ENCODE data around the gene ADCY10. TPM values are rescaled to one million over a fixed set of nuclear protein-coding genes. Genes with fewer than 3 reads are reported as not detected.

Gene ADCY10
- polyA plus RNA-seq, 3 donors: 0.09 TPM; not detected in 2

DNA sequence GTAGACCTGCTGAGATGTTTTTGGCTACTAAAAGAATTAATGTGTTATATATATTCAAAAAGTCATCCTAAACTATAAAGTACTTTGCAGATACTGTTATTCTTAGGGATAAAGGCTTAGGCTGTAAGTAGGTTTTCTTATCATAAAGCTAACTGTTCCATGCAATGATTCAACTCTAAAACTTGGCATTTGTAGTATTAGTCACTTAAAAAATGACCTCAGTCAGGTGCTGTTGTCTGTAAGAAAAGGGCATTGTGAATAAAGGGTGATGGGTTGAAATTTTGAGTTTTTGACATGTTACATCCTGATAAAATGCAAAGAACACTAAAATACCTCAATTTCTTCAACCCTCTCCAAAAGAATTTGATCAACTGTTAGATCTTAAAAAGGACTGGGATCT, 32.9 kb downstream of the ADCY10 start:
- H3K36me3 Mint-ChIP-seq: no peaks in the 10 kb centered on the region
- Histone ChIP-seq H3K9ac (ENCODE audit: insufficient read depth, low read length, poor library complexity, severe bottlenecking) (no peak overlapping the region), H3K4me2 (replicated peaks; ENCODE audit: extremely low read depth, low read length, poor library complexity, severe bottlenecking) (no peak overlapping the region), H3K4me3 (replicated peaks in 1 of 3; ENCODE audit: low read depth in 2 of 3, low read length in 3 of 3) (no peak overlapping the region), H2AFZ (ENCODE audit: insufficient read depth, low read depth, low read length, poor library complexity, severe bottlenecking) (no peak overlapping the region), H3K27me3 (ENCODE audit: control insufficient read depth in 2 of 2, insufficient read depth in 2 of 2, low read length in 2 of 2) (no peaks in the 10 kb centered on the region), H3K9me3 (replicated peaks in 1 of 2; ENCODE audit: control insufficient read depth in 1 of 2, insufficient read depth in 1 of 2, low read length in 2 of 2) (no peaks in the 10 kb centered on the region), H4K20me1 (ENCODE audit: insufficient read depth, low read length) (no peaks in the 10 kb centered on the region), H3K79me2 (ENCODE audit: insufficient read depth, low read length) (no peaks in the 10 kb centered on the region), H3K27ac (ENCODE audit: low read depth in 1 of 2, low read length in 2 of 2) (no peak overlapping the region), H3K4me1 (ENCODE audit: control insufficient read depth in 1 of 2, insufficient read depth in 2 of 2, low read length in 2 of 2) (no peaks in the 10 kb centered on the region), H3K36me3 (replicated peaks in 1 of 2; ENCODE audit: control insufficient read depth in 1 of 2, insufficient read depth in 2 of 2, low read length in 2 of 2) (no peaks in the 10 kb centered on the region)
- no peak for TF ChIP-seq CTCF (IDR thresholded peaks at IDR 0.05)
- H3K4me3 Mint-ChIP-seq: no peak overlapping the region
- no peaks in the 10 kb centered on the region for H3K4me1 Mint-ChIP-seq
- no peak overlapping the region for H3K27ac Mint-ChIP-seq
- no peaks in the 10 kb centered on the region for H3K27me3 Mint-ChIP-seq (ENCODE audit: low read depth in 3 of 3)
- intact Hi-C loops (cut with micrococcal nuclease): no loop called here
- H3K9me3 Mint-ChIP-seq: peaks cover 0 to 5% (median 4%) of the 10 kb centered on the region in 7 donors
- DNase-seq: no peak

GRCh38 chr1:167880580-167881021, 33.3 kb downstream of the ADCY10 start:
- Mint-ChIP-seq H3K27me3 (ENCODE audit: low read depth in 3 of 3) (peaks cover 0 to 3% (median 0%) of the 10 kb centered on the region in 3 donors), H3K9me3 (peaks cover 0 to 4% (median 0%) of the 10 kb centered on the region in 7 donors), H3K4me1 (no peaks in the 10 kb centered on the region), H3K36me3 (no peaks in the 10 kb centered on the region), H3K4me3 (no peak overlapping the region), H3K27ac (no peak overlapping the region)
- no peak overlapping the region for H3K27ac ChIP-seq (ENCODE audit: low read depth in 1 of 2, low read length in 2 of 2)
- H3K27me3 ChIP-seq (ENCODE audit: control insufficient read depth in 2 of 2, insufficient read depth in 2 of 2, low read length in 2 of 2): no peaks in the 10 kb centered on the region
- H3K4me1 ChIP-seq (ENCODE audit: control insufficient read depth in 1 of 2, insufficient read depth in 2 of 2, low read length in 2 of 2): no peaks in the 10 kb centered on the region
- no peaks in the 10 kb centered on the region for H3K79me2 ChIP-seq (ENCODE audit: insufficient read depth, low read length)
- H3K36me3 ChIP-seq (replicated peaks in 1 of 2; ENCODE audit: control insufficient read depth in 1 of 2, insufficient read depth in 2 of 2, low read length in 2 of 2): no peaks in the 10 kb centered on the region
- intact Hi-C loops (cut with micrococcal nuclease): no loop called here
- H3K4me2 ChIP-seq (replicated peaks; ENCODE audit: extremely low read depth, low read length, poor library complexity, severe bottlenecking): no peak overlapping the region
- TF ChIP-seq CTCF (IDR thresholded peaks at IDR 0.05): no peak
- no CpG with 5 or more reads among the region's 3 CpGs for WGBS (ENCODE audit: insufficient coverage)
- H4K20me1 ChIP-seq (ENCODE audit: insufficient read depth, low read length): no peaks in the 10 kb centered on the region
- no peak overlapping the region for H3K4me3 ChIP-seq (replicated peaks in 1 of 3; ENCODE audit: low read depth in 2 of 3, low read length in 3 of 3)
- H3K9me3 ChIP-seq (replicated peaks in 1 of 2; ENCODE audit: control insufficient read depth in 1 of 2, insufficient read depth in 1 of 2, low read length in 2 of 2): no peaks in the 10 kb centered on the region
- H3K9ac ChIP-seq (ENCODE audit: insufficient read depth, low read length, poor library complexity, severe bottlenecking): no peak overlapping the region
- DNase-seq: no peak
- no peak overlapping the region for H2AFZ ChIP-seq (ENCODE audit: insufficient read depth, low read depth, low read length, poor library complexity, severe bottlenecking)

Data from CD14-positive monocyte (primary cell).